ENCODE measurements around the gene DHRSX.

DNA sequence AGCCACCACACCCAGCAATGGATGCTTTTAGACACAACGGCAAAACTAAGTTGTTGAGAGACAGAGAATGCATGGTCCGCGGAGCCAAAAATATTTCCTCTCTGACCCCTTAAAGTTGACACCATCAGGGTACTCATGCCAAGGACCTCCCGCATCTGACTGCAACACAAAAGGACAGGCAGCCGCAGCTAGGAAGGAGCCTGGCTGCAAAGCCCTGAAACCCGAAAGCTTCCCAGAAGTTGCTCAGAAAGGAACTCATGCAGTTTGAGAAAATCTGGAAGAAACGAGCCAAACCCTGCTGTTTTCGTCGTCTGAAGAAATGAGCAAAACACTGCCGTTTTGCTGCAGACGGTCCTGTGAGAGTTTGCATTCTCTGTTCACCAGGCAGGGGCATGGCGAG is 16.5 kb downstream of the DHRSX start:
- TF ChIP-seq CTCF (IDR thresholded peaks at IDR 0.05): no peak
- TF ChIP-seq POLR2A (IDR thresholded peaks at IDR 0.05): no peak

Data from thyroid gland (tissue), 4 donors.